GM12878 (cell line): Measurements from ENCODE around the gene TYW1B.
"Not testable (repeated sequence)": the region's sequence is repeated elsewhere in the genome, so short reads cannot be mapped to it uniquely, and the experiment has no call there.

Experiments
- CHD2 ChIP-seq: IDR thresholded peaks from 2 replicates; pipeline ENCODE4 v1.6.1; 2011; ENCODE audit warnings: low read depth, low read length, improper control_type of control experiment, borderline replicate concordance
- ZBTB40 ChIP-seq: fragments of 450-650 bp; IDR thresholded peaks from 2 replicates; pipeline ENCODE4 v1.6.1; 2016; ENCODE audit warnings: mild to moderate bottlenecking, moderate library complexity, borderline replicate concordance

GRCh38 chr7:72690177-72690576 is 137.8 kb downstream of the TYW1B start:
- not testable (repeated sequence) for TF ChIP-seq CHD2, ZBTB40
